GM19328 (cell line): ENCODE results near the gene SOAT1.
A peak's percentile ranks its signal among the peaks of the same experiment; 100 is the strongest.
"Not testable (repeated sequence)": the region's sequence is repeated elsewhere in the genome, so short reads cannot be mapped to it uniquely, and the experiment has no call there.

Experiments used
- ATAC-seq: cut with Tn5 transposase; IDR thresholded peaks from one replicate; pipeline ENCODE4 v1.9.1; 2021; ENCODE audit warnings: mild to moderate bottlenecking, moderate library complexity; ENCODE audit not compliant: unreplicated experiment

Gene SOAT1

GRCh38 chr1:179342740-179343404 is 49.3 kb downstream of the SOAT1 start:
- ATAC-seq, result no peak

- ATAC-seq, result no peak
Measured at GRCh38 chr1:179351281-179351680, 57.7 kb downstream of the SOAT1 start.

DNA sequence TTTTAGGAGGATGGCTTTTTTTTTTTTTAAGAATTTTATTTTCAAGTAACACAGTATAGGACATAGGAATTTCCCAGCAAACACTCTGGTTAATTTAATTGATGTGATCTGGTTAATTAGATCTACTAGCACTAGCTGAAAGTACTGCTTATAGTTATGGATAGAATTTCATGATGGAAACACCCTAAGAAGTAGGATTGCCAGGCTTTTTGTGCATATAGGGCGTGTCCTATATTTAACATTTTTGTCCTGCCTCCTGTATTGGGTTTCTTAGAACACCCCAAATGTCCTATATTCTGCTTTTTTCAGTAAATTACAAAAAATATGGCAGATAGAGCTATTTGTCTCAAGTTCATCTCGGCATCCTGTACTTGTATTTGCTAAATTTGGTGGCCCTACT is 58.6 kb downstream of the SOAT1 start:
- ATAC-seq, result no peak

DNA sequence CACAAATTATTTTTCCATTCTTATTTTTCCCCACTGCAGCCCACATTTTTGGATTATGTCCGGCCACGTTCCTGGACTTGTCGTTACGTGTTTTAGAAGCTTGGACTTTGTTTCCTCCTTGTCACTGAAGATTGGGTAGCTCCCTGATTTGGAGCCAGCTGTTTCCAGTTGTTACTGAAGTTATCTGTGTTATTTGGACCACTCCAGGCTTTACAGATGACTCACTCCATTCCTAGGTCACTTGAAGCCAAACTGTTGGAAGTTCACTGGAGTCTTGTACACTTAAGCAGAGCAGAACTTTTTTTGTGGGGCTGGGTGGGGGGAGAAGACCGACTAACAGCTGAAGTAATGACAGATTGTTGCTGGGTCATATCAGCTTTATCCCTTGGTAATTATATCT is 59.9 kb downstream of the SOAT1 start:
- ATAC-seq, result no peak

DNA sequence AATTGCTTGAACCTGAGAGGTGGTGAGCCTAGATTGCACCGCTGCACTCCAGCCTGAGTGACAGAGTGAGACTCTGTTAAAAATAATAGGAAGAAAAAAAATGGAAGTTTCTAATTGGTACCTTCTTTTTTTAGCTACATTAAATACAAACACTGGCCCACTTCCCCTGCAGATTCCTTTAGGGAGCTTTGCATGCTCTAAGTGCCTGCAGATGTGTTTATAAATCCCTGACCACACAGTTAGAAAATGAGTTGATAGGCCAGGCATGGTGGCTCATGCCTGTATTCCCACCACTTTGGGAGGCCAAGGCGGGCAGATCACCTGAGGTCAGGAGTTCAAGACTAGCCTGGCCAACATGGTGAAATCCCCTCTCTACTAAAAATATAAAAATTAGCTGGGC is 68.0 kb downstream of the SOAT1 start:
- ATAC-seq, result not testable (repeated sequence)

DNA sequence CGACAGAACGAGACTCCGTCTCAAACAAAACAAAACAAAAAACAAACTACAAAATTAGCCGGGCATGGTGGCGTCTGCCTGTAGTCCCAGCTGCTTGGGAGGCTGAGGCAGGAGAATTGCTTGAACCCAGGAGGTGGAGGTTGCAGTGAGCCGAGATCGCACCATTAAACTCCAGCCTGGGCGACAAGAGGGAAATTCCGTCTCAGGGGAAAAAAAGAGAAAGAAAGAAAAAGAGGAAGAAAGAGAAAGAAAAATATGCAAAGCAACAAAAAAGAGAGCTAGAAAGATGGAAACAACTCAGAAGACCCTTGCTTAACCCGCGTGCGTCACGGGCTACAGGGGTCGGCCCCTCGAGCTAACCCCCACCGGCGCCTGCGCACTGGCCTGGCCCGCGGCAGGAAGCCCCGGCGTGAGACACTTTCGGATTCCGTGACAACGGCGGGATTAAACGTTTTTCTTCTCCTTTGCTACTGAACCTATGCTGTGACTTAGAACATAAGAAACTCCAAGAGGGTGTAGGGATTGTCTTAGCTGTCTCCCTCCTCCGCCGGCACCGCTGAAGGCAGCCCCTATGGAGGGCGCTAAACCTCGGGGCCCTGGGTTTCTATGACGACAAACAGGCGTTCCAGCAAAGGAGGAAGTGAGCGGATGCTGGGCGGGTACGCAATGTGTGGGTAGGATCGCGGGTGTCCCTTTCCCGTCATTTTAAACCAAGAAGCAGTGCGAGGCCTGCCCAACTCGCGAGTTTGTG is 71.9 kb downstream of the SOAT1 start, which contains the start of gene AXDND1:
AXDND1 (plus strand) TSS at position 630 of the 751 bp plus-strand sequence. CDS start 539 bp downstream, outside the sequence.
- ATAC-seq, result peak; percentile 97

GRCh38 chr1:179366093-179366800 is 72.7 kb downstream of the SOAT1 start:
- ATAC-seq, result no peak

DNA sequence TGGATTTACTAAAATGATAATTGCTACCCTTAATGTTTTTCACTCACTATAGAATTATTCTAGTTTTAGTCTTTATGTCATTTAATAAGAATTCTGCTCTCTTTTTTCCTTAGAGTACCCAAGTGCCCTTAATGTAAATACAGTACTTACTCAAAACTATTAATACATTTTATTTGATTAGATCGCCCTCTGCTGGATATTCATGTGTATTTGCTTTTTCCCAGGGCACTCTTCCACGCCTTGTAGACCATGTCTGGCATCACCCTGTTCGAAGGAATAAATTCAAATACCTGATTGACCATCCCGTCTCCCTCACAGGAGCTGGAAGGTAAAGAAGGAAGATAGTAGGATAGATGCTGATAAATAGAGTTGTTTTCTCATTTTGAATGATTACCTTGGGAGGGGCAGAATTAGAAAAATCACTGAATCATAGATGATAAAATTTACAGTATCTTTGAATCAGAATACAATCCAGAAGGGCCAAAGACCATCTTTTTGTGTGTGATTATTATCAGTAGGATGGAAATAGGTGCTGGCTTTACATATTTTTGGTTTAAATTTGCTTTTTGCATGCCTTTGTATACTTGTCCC is 76.2 kb downstream of the SOAT1 start:
- no peak for ATAC-seq

DNA sequence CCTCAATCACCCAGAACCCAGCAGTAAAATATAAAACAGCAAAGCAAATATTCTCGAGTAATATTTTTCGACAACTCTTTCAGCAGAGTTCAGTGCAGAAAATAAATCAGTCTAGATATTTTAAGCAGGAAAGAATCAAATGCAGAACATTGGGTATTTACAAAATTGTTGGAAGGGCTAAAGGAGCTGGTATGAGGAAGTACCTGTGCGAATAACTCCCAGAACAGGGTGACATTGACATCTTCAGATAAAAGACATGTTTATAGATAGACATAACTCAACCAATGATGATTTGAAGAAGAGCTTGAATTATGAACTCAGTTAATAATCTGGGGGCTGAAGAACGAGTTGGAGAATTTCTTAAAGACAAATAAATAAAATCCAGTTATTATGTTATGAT is 78.6 kb downstream of the SOAT1 start:
- ATAC-seq, result no peak

DNA sequence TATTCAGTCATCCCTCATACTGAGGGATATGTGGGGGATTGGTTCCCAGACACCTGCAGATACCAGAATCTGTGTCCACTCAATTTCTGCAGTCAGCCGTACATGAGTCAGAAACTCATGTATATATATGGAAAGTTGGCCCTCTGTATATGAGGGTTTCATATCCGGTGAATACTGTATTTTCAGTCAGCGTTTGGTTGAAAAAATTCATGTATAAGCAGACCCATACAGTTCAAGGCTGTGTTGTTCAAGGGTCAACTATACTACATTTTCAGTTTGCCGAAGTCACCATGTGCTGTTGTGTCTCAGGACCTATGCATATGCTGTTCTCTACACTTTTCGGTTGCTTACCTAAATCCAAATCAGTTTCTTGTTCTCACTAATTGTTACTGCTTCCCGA is 82.6 kb downstream of the SOAT1 start:
- no peak for ATAC-seq

DNA sequence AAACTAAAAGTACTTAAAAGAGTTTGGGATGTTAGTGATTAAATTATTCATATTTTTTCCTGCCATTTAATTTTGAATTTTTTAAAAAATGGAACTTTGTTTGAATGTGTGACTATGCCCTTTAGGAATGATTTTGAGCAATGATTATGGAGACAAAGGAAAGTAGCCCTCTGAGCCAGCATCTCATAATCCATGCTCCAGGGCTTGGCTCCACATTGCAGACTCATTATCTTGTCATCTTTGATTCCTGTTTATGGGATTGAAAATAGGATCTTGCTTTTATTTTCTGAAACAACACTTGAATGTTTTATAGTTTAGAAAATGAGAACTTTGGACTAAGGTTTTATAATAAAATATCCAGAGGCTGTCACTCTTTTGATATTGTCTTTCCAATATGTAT is 86.7 kb downstream of the SOAT1 start:
- no peak for ATAC-seq

- no peak for ATAC-seq
Measured at GRCh38 chr1:179384027-179384426, 90.4 kb downstream of the SOAT1 start.

DNA sequence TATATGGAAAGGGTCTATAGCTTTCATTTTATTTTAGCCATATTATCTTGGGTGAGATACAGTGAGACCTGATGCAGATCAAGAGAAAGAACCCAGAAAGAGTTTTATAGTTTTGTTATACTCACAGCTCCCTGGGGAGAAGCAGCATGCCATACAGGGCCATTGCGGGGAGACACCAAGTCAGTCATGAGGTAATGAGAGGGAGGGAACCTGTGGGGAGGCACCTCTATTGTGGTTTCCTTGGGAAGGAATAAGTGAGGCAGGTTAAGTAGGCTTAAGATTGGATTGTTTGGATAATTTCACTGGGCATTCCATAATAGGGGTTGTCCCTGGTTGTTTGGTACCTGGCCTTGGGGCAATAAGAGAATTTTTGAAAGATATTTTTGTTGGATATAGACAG is 91.9 kb downstream of the SOAT1 start:
- ATAC-seq, result no peak

DNA sequence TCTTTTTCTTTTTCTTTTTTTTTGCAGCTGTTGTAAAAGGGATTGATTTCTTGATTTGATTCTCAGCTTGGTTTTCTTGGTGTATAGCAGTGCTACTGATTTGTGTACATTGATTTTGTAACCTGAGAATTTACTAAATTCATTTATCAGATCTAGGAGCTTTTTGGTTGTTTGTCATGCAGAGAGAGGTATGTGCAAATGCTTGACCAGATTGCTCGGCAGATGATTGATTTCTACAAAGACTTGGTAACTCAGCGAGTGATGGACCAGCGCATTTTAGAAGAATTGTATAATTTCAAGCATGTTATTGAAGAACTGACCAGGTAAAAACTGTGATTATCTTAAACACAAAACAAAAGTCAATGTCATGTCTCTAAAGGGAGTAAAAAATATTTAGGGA is 100.1 kb downstream of the SOAT1 start:
- no peak for ATAC-seq

DNA sequence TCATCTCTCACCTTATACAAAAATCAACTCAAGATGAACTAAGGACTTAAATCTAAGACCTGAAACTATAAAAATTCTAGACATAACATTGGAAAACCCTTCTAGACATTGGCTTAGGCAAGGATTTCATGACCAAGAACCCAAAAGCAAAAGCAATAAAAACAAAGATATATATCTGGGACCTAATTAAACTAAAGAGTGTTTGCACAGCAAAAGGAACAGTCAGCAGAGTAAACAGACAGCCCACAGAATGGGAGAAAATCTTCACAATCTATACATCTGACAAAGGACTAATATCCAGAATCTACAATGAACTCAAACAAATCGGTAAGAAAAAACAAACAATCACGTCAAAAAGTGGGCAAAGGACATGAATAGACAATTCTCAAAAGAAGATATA is 105.8 kb downstream of the SOAT1 start:
- ATAC-seq, result not testable (repeated sequence)
